ENCODE results near the gene PPIF. TPM values are rescaled to one million over a fixed set of nuclear protein-coding genes. Genes with fewer than 3 reads are reported as not detected.

Gene PPIF
- total and polyA plus RNA-seq, 2 of the 4 experiments (the other 2 are of a cell fraction): 29.2 to 130 TPM

GRCh38 chr10:79342295-79342761, 4.9 kb upstream of the PPIF start:
- Histone ChIP-seq H2BK5ac (ENCODE audit: low read depth, low read length, poor library complexity, severe bottlenecking) (no peak overlapping the region), H2BK120ac (ENCODE audit: low read depth, low read length) (no peak overlapping the region), H3K4ac (ENCODE audit: low read depth, low read length) (no peak overlapping the region), H2AK9ac (replicated peaks; ENCODE audit: low read depth, low read length, poor library complexity) (peak overlapping the region; percentile 67), H2AK5ac (ENCODE audit: low read depth, low read length) (no peak overlapping the region), H3K14ac (replicated peaks; ENCODE audit: low read depth, low read length) (peak overlapping the region; percentile 48; the same call in 1 of the 2 replicates), H3K18ac (ENCODE audit: low read depth, low read length) (no peak overlapping the region), H2BK20ac (ENCODE audit: low read depth, low read length) (no peak overlapping the region), H2BK15ac (ENCODE audit: low read depth, low read length) (no peak overlapping the region), H3K23ac (ENCODE audit: low read depth, low read length) (no peak overlapping the region), H4K5ac (ENCODE audit: low read depth, low read length) (no peak overlapping the region), H3K4me3 (ENCODE audit: insufficient read depth, low read depth, low read length) (no peak overlapping the region), H3K79me1 (ENCODE audit: low read depth in 1 of 2, low read length in 2 of 2) (no peaks in the 10 kb centered on the region), H4K91ac (ENCODE audit: insufficient read depth, low read depth, low read length) (no peak overlapping the region), H3K27ac (ENCODE audit: insufficient read depth, low read length) (no peak overlapping the region), H2AFZ (replicated peaks; ENCODE audit: low read length, poor library complexity) (no peak overlapping the region), H4K8ac (ENCODE audit: low read depth in 2 of 2, low read length in 2 of 2) (no peak overlapping the region), H3K9me3 (ENCODE audit: control insufficient read depth, insufficient read depth, low read length) (no peaks in the 10 kb centered on the region), H3K27me3 (ENCODE audit: control insufficient read depth, insufficient read depth, low read length) (no peaks in the 10 kb centered on the region), H3K9me1 (ENCODE audit: insufficient read depth, low read length) (0 out of 2 replicates have a peak, but pooled peaks cover 4% of the 10 kb centered on the region), H3K4me2 (ENCODE audit: low read depth, low read length) (no peak overlapping the region), H4K20me1 (ENCODE audit: insufficient read depth, low read length) (no peaks in the 10 kb centered on the region), H3K4me1 (ENCODE audit: control insufficient read depth, insufficient read depth, low read length) (peaks cover 2% of the 10 kb centered on the region), H3K36me3 (ENCODE audit: control insufficient read depth, insufficient read depth, low read length) (no peaks in the 10 kb centered on the region), H3K56ac (ENCODE audit: extremely low read depth, insufficient read depth, low read length) (no peak overlapping the region), H3K9ac (ENCODE audit: low read depth, low read length) (no peak overlapping the region)
- intact Hi-C loops (cut with micrococcal nuclease): no loop called here
- CTCF ChIA-PET: no interaction called here
- dilution Hi-C loops (cut with HindIII; ENCODE audit: low sequenced_read_pairs, unreplicated experiment): no loop called here
- no peak for DNase-seq
- ATAC-seq (ENCODE audit: low read depth): no peak
- TF ChIP-seq FOS (IDR thresholded peaks at IDR 0.05; ENCODE audit: low read depth, low read length) (no peak), CHD1 (IDR thresholded peaks at IDR 0.05; ENCODE audit: low read depth, low read length) (no peak)
- in situ Hi-C loops (cut with MboI; ENCODE audit: low sequenced_read_pairs): no loop called here
- 93% methylated on average over 3 of the region's 5 CpGs; no CpG with 5 or more reads in 1 of the 2 experiments for WGBS, 2 experiments (ENCODE audit: extremely low coverage in 2 of 2, insufficient read length in 1 of 2)
- BruUV-seq (replicated peaks): no TSS peak
- POLR2A ChIA-PET (ENCODE audit: unreplicated experiment): no interaction called here
